HUES6 (cell line): Measurements from ENCODE around the gene ZNF334.

ENCODE experiments used
- H3K27ac ChIP-seq: 2 replicates; pipeline ENCODE4 v1.7.0; 2013; ENCODE audit warnings: low read depth, mild to moderate bottlenecking, low read length, inconsistent platforms
- H3K27me3 ChIP-seq: 2 replicates; pipeline ENCODE4 v1.6.1; 2013; ENCODE audit warnings: low read length; ENCODE audit not compliant: control insufficient read depth, insufficient read depth
- H3K36me3 ChIP-seq: 2 replicates; pipeline ENCODE4 v1.6.1; 2013; ENCODE audit warnings: low read length; ENCODE audit not compliant: control insufficient read depth, insufficient read depth
- H3K4me1 ChIP-seq: 2 replicates; pipeline ENCODE4 v1.6.1; 2013; ENCODE audit warnings: low read length; ENCODE audit not compliant: control insufficient read depth, insufficient read depth
- H3K4me3 ChIP-seq: 2 replicates; pipeline ENCODE4 v1.5.1; 2013; ENCODE audit warnings: low read depth, low read length
- H3K9ac ChIP-seq: one replicate; pipeline ENCODE4 v1.6.1; 2013; ENCODE audit warnings: mild to moderate bottlenecking, low read length
- H3K9me3 ChIP-seq: 2 replicates; pipeline ENCODE4 v1.6.1; 2013; ENCODE audit warnings: low read depth, low read length; ENCODE audit not compliant: control insufficient read depth, insufficient read depth

Gene ZNF334

GRCh38 chr20:46483879-46484278 lies 29.5 kb downstream of the ZNF334 start:
- Histone ChIP-seq H3K9me3 (no peaks in the 10 kb centered on the region), H3K4me3 (no peak overlapping the region), H3K4me1 (peaks cover 11% of the 10 kb centered on the region; the same call in 1 of the 2 replicates), H3K36me3 (no peaks in the 10 kb centered on the region), H3K27me3 (no peaks in the 10 kb centered on the region), H3K9ac (no peak overlapping the region), H3K27ac (no peak overlapping the region)

- Histone ChIP-seq H3K4me1 (peaks cover 11% of the 10 kb centered on the region; the same call in 1 of the 2 replicates), H3K9ac (no peak overlapping the region), H3K27me3 (no peaks in the 10 kb centered on the region), H3K4me3 (no peak overlapping the region), H3K27ac (no peak overlapping the region), H3K36me3 (no peaks in the 10 kb centered on the region), H3K9me3 (no peaks in the 10 kb centered on the region)
Measured at GRCh38 chr20:46482864-46483263, 30.5 kb downstream of the ZNF334 start.

GRCh38 chr20:46477640-46478039 lies 35.7 kb downstream of the ZNF334 start:
- no peak overlapping the region for H3K27ac ChIP-seq
- no peak overlapping the region for H3K9ac ChIP-seq
- no peak overlapping the region for H3K4me3 ChIP-seq
- no peaks in the 10 kb centered on the region for H3K9me3 ChIP-seq
- peaks cover 3% of the 10 kb centered on the region; the same call in 1 of the 2 replicates for H3K4me1 ChIP-seq
- H3K27me3 ChIP-seq = no peaks in the 10 kb centered on the region
- H3K36me3 ChIP-seq = no peaks in the 10 kb centered on the region

- H3K27ac ChIP-seq = no peak overlapping the region
- H3K27me3 ChIP-seq = no peaks in the 10 kb centered on the region
Measured at GRCh38 chr20:46477225-46477624, 36.1 kb downstream of the ZNF334 start.

GRCh38 chr20:46468508-46468907 lies 44.9 kb downstream of the ZNF334 start:
- Histone ChIP-seq H3K4me3 (no peak overlapping the region), H3K9ac (no peak overlapping the region), H3K4me1 (no peaks in the 10 kb centered on the region), H3K27me3 (no peaks in the 10 kb centered on the region), H3K36me3 (no peaks in the 10 kb centered on the region), H3K9me3 (no peaks in the 10 kb centered on the region), H3K27ac (no peak overlapping the region)

More at GRCh38 chr20:46477225-46477624, 36.1 kb downstream of the ZNF334 start:
- H3K36me3 ChIP-seq = no peaks in the 10 kb centered on the region
- H3K9ac ChIP-seq = no peak overlapping the region
- peaks cover 3% of the 10 kb centered on the region; the same call in 1 of the 2 replicates for H3K4me1 ChIP-seq
- H3K9me3 ChIP-seq = no peaks in the 10 kb centered on the region
- no peak overlapping the region for H3K4me3 ChIP-seq

GRCh38 chr20:46464451-46464850 lies 48.9 kb downstream of the ZNF334 start:
- H3K9ac ChIP-seq = no peak overlapping the region
- no peaks in the 10 kb centered on the region for H3K4me1 ChIP-seq
- H3K9me3 ChIP-seq = no peaks in the 10 kb centered on the region
- H3K27ac ChIP-seq = no peak overlapping the region
- H3K27me3 ChIP-seq = no peaks in the 10 kb centered on the region
- H3K4me3 ChIP-seq = no peak overlapping the region
- H3K36me3 ChIP-seq = no peaks in the 10 kb centered on the region

- no peaks in the 10 kb centered on the region for H3K9me3 ChIP-seq
- no peak overlapping the region for H3K9ac ChIP-seq
- no peaks in the 10 kb centered on the region for H3K36me3 ChIP-seq
- no peak overlapping the region for H3K4me3 ChIP-seq
- H3K27ac ChIP-seq = no peak overlapping the region
- H3K27me3 ChIP-seq = no peaks in the 10 kb centered on the region
- no peaks in the 10 kb centered on the region for H3K4me1 ChIP-seq
Measured at GRCh38 chr20:46463852-46464251, 49.5 kb downstream of the ZNF334 start.

GRCh38 chr20:46461808-46462207 lies 51.6 kb downstream of the ZNF334 start:
- Histone ChIP-seq H3K9me3 (peaks cover 10% of the 10 kb centered on the region), H3K36me3 (peaks cover 7% of the 10 kb centered on the region; the same call in 1 of the 2 replicates), H3K4me3 (no peak overlapping the region), H3K27me3 (no peaks in the 10 kb centered on the region), H3K27ac (no peak overlapping the region), H3K4me1 (peaks cover 3% of the 10 kb centered on the region; the same call in 1 of the 2 replicates), H3K9ac (no peak overlapping the region)

- no peak overlapping the region for H3K9ac ChIP-seq
- peaks cover 3% of the 10 kb centered on the region; the same call in 1 of the 2 replicates for H3K4me1 ChIP-seq
- peaks cover 15% of the 10 kb centered on the region; the same call in 1 of the 2 replicates for H3K36me3 ChIP-seq
- H3K27me3 ChIP-seq = no peaks in the 10 kb centered on the region
- H3K27ac ChIP-seq = no peak overlapping the region
- peak overlapping the region; percentile 59 for H3K4me3 ChIP-seq
- H3K9me3 ChIP-seq = peaks cover 29% of the 10 kb centered on the region
Measured at GRCh38 chr20:46458866-46459750, 54.3 kb downstream of the ZNF334 start.

GRCh38 chr20:46456255-46457028 lies 56.9 kb downstream of the ZNF334 start:
- Histone ChIP-seq H3K4me3 (no peak overlapping the region), H3K9me3 (peaks cover 33% of the 10 kb centered on the region), H3K9ac (no peak overlapping the region), H3K36me3 (peaks cover 15% of the 10 kb centered on the region; the same call in 1 of the 2 replicates), H3K4me1 (peaks cover 3% of the 10 kb centered on the region; the same call in 1 of the 2 replicates), H3K27me3 (no peaks in the 10 kb centered on the region), H3K27ac (no peak overlapping the region)

GRCh38 chr20:46455729-46456128 lies 57.6 kb downstream of the ZNF334 start:
- peaks cover 37% of the 10 kb centered on the region for H3K9me3 ChIP-seq
- H3K27me3 ChIP-seq = no peaks in the 10 kb centered on the region
- no peak overlapping the region for H3K27ac ChIP-seq
- no peak overlapping the region for H3K4me3 ChIP-seq
- H3K36me3 ChIP-seq = peaks cover 15% of the 10 kb centered on the region; the same call in 1 of the 2 replicates
- peaks cover 3% of the 10 kb centered on the region; the same call in 1 of the 2 replicates for H3K4me1 ChIP-seq
- H3K9ac ChIP-seq = no peak overlapping the region
